ENCODE measurements around the gene UPF1.
"Not testable (repeated sequence)": the region's sequence is repeated elsewhere in the genome, so short reads cannot be mapped to it uniquely, and the experiment has no call there.

The UPF1 gene

DNA sequence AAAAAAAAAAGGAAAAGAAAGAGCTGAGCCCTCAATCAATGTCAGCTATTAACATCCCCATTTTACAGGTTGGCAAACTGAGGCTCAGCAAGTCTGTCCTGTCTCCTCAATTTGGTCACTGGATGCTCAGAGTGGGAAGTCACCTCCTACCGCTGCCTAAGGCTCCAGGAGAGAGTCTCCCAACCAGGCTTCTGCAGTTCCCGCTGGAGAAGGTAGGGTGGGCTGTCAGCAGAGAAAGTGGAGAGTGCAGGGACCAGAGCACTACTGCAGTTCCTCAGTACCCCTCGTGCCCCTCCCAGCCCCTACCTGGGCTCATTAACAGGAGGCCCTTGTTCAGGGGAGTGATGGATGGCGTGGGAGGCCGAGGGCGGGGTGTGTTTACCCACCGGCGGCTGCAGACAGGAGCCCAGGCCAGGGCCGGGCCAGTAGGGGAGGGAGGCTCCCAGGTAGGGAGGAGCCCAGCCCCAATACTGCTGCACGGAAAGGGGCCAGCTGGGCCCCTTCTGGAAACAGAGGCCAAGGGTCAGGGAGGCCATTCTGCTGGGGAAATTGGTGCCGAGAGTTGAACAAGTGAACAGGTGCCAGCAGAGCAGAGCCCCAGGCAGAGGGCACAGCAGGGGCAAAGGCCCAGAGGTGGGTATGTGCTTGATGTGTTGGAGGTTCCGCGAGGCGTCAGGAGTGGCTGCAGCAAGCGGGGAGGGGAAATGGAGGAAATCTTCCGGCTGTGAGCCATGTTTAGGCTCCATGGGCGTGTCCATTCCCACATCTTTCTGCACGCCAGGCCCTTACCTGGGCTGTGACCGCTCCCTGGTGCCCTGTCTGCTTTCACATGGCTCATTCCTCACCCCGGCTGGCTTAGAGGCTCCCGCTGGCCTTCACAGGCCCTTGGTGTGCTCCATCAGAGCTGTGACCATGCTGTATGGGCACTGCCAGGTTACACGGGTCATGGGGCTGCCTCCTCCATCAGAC, 33.1 kb upstream of the UPF1 start:
- DNase-seq (ENCODE audit: extremely low read depth in 1 of 2, low read depth in 1 of 2), result no peak

DNA sequence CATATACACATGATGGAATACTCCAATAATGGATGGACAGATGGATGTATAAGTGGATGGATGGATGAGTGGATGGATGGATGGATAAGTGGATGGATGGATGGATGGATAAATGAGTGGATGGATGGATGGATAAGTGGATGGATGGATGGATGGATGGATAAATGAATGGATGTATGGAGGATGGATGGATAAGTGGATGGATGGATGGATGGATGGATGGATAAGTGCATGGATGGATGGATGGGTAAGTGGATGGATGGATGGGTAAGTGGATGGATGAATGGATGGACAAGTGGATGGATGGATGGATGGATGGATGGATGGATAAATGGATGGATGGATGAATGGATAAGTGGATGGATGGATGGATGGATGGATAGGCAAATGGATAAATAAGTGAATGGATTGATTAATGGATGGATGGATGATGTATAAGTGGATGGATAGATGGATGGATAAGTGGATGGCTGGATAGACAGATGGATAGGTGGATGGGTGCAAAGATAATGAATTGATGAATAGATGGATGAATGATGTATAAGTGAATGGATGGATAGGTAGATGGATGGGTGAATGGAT, 32.3 kb upstream of the UPF1 start:
- DNase-seq (ENCODE audit: extremely low read depth in 1 of 2, low read depth in 1 of 2), result no peak

- no peak for DNase-seq (ENCODE audit: extremely low read depth in 1 of 2, low read depth in 1 of 2)
Observed at GRCh38 chr19:18800079-18800478, 31.7 kb upstream of the UPF1 start.

- DNase-seq (ENCODE audit: extremely low read depth in 1 of 2, low read depth in 1 of 2), result no peak
Observed at GRCh38 chr19:18800636-18801035, 31.1 kb upstream of the UPF1 start.

DNA sequence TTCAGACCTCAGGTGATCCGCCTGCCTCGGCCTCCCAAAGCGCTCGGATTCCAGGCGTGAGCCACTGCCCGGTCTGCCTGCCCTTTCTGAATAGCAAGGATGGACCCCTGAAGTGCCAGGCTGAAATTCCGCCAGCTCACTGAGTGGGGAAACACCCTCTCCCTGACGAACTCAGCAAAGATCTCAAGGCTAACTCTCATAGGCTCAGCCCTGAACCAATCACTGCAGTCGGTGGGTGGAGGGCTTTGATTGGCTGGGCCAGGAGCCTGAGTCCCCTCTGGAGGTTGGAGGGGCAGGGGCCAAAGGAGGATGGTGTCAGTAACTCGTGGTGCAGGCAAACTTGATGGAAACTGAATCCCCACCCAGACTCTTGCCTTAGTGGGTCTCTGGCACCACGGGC, 29.4 kb upstream of the UPF1 start:
- DNase-seq (ENCODE audit: extremely low read depth in 1 of 2, low read depth in 1 of 2), result no peak

DNA sequence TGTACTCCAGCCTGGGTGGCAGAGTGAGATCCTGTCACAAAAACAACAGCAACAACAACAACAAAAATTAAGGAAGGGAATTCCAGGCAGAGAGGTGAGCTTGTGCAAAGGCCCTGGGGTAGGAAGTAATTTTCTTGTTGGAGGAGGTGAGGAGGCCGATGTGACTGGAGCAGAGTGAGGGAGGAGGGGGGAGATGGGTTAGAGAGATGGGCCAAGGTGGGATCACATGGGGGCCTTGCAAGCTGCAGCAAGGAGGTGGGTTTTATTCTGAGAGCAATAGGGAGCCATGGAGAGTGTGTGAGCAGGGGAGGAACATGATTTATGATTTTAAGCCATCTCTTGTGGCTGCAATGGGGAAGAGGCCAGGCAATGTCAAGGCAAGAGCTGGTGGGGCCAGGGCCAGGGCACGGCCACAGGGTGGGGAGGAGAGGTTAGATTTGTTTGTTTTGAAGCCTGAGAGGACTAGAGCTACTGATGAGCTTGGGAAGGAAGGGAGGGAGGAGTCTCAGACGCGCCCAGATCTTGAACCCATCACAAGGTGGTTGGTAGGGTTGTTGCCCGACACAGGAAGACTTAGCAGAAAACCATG, 28.1 kb upstream of the UPF1 start:
- no peak for DNase-seq (ENCODE audit: extremely low read depth in 1 of 2, low read depth in 1 of 2)

DNA sequence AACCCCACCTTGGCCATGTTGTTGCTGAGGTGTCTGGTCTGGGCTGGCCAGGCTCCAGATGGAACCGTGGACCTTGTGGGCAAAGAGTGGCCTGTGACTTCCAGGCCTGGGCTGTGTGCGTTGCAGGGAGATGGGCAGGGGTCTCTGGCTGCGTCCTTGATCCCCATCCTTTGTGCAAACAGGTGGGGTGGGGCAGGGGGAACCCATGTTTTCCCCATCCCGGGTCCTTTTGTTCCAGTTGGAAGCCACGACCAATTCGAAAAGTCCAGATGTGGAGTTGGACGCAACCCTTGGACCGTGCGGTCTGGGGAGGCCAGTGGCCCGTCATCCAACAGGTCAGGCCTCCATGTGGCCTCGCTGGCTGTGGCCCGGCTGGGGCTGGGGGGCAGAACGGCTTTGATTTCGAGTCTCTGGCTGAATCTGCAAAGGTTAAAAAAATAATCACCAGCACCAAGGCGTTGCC, 27.6 kb upstream of the UPF1 start:
- DNase-seq (ENCODE audit: extremely low read depth in 1 of 2, low read depth in 1 of 2), result no peak

DNA sequence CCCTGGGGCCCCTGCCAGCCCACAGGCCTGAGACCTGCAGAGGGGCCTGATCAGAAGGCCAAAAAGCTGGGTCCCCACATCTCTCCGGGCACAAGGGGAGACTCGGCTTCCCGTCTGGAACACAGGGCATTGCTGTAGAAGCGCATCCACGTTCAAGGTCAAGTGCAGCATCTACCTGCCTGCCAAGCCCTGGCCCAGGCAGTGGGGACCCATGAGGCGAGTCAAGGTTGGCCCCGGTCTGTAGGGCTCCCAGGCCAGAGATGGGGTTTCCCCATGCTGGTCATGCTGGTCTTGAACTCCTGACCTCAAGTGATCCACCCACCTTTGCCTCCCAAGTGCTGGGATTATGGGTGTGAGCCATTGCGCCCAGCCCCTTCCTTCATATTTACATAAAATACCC, 27.1 kb upstream of the UPF1 start:
- DNase-seq (ENCODE audit: extremely low read depth in 1 of 2, low read depth in 1 of 2), result no peak

GRCh38 chr19:18807861-18808331, 23.9 kb upstream of the UPF1 start:
- no peak for DNase-seq (ENCODE audit: extremely low read depth in 1 of 2, low read depth in 1 of 2)

GRCh38 chr19:18809149-18809868, 22.4 kb upstream of the UPF1 start:
- no peak for DNase-seq (ENCODE audit: extremely low read depth in 1 of 2, low read depth in 1 of 2)

- not testable (repeated sequence) for DNase-seq (ENCODE audit: extremely low read depth in 1 of 2, low read depth in 1 of 2)
Observed at GRCh38 chr19:18811638-18812037, 20.1 kb upstream of the UPF1 start.

DNA sequence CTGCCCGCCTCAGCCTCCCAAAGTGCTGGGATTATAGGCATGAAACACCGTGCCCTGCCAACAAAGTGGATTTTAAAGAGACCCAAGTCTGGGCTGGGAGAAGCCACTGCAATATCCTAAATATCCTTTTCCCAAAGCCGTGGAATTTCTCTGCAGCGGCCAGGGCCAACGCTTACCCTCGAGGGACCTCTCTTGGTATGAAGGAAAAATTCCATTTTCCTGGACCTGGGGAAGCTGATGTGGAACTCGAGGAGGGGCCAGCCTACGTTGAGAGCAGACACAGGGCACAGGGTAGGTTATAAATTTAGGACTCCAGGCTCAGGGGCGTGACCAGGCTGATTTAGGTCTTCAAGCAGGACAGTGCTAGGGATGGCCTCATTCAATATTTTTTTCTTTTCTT, 17.7 kb upstream of the UPF1 start:
- DNase-seq (ENCODE audit: extremely low read depth in 1 of 2, low read depth in 1 of 2), result no peak

- no peak for DNase-seq (ENCODE audit: extremely low read depth in 1 of 2, low read depth in 1 of 2)
Observed at GRCh38 chr19:18815673-18816072, 16.1 kb upstream of the UPF1 start.

DNA sequence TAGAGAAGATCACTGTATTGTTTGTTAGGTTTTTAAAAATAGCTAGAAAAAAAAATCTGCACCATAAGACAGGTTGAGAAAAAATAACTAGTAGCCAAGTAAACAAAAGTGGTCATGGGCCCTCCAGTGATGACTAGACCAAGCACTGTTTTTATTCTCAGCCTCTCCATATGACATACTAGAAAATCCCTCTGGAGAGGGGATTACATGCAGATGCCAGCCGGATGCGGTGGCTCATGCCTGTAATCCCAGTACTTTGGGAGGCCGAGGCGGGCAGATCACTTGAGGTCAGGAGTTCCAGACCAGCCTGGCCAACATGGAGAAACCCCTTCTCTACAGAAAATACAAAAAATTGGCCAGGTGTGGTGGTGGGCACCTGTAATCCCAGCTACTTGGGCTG, 15.1 kb upstream of the UPF1 start:
- not testable (repeated sequence) for DNase-seq (ENCODE audit: extremely low read depth in 1 of 2, low read depth in 1 of 2)

DNA sequence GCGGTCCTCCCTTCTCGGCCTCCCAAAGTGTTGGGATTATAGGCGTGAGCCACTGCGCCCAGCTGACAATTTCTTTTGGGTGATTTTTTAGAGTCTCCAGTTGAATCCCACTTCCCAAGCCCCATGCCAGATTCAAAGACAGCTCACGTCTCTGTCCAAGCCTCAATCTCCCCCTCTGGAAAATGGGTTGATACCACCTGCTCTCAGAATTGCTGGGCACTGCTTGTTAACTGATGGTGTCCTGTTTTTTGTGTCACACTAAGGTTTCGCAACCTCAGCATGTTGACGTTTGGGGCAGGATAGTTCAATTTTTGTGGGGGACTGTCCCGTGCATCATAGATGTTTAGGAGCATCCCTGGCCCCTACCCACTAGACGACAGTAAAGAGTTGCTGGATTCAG, 14.2 kb upstream of the UPF1 start:
- no peak for DNase-seq (ENCODE audit: extremely low read depth in 1 of 2, low read depth in 1 of 2)

GRCh38 chr19:18828786-18829185, 3.0 kb upstream of the UPF1 start:
- no peak for DNase-seq (ENCODE audit: extremely low read depth in 1 of 2, low read depth in 1 of 2)

DNA sequence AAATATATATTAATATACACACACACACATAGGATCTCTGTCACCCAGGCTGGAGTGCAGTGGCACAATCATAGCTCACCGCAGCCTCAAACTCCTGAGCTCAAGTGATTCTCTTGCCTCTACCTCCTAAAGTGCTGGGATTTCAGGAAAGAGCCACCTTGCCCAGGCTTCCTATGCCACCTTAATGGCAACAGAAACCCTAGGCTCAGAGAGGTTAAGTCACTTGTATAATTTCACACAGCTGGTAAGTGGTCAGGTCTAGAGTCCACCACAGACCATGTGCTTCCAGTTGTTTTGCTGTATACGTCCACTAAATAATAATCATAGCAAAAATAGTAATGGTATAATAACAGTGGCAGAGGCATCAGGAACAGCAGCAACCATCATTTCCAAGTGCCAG, 1.3 kb upstream of the UPF1 start:
- no peak for DNase-seq (ENCODE audit: extremely low read depth in 1 of 2, low read depth in 1 of 2)

- no peak for DNase-seq (ENCODE audit: extremely low read depth in 1 of 2, low read depth in 1 of 2)
Observed at GRCh38 chr19:18832306-18833140, 764 bp downstream of the UPF1 start.

- DNase-seq (ENCODE audit: extremely low read depth in 1 of 2, low read depth in 1 of 2), result no peak
Observed at GRCh38 chr19:18833141-18833476, 1.4 kb downstream of the UPF1 start.

DNA sequence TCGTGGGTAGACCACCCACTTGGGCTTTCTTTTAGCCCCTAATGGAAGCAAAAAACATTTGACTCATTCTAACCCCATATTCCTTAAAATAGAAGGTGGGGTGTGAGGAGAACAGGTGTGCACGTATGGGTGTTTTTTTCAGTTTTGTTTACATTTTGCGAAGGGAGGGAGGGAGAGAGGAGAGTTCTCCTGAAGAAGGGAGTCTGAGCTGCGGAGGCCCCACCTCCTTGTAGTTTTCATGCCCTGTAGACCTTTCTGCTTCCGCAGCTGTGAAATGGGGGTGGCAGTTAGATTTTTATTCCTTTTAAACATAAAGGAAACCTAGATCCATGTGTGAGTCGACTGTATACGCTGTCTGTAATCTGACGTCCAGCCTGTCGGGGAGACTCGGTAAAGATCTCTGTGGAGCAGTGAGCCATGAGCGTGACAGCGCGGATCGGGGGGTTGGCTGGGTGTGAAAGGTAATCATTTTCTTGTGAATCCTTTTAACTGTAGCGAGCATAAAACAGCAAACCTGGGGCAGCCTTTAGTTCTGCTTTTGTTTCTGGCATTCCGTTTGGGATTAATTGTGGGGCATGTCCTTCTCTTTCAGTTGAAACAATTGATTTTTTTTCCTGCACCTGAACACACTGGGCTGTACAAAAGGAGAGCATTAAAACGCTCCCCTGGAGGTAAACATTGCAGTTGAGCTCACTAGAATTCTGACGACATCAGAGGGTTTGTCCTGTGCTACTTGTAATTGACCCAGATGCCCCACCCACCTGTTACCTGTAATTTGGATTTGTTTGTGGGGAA, 2.3 kb downstream of the UPF1 start:
- DNase-seq (ENCODE audit: extremely low read depth in 1 of 2, low read depth in 1 of 2), result no peak
